GM18867 (cell line): ENCODE data around the gene SCAPER.
"Not testable (repeated sequence)": the region's sequence is repeated elsewhere in the genome, so short reads cannot be mapped to it uniquely, and the experiment has no call there.

ENCODE experiments used
- ATAC-seq: cut with Tn5 transposase; IDR thresholded peaks from one replicate; pipeline ENCODE4 v1.9.1; 2021; ENCODE audit warnings: mild to moderate bottlenecking, moderate library complexity; ENCODE audit not compliant: unreplicated experiment

Gene SCAPER

GRCh38 chr15:76334438-76335306, 570.5 kb downstream of the SCAPER start:
- no peak for ATAC-seq

GRCh38 chr15:76333720-76334437, 571.3 kb downstream of the SCAPER start:
- ATAC-seq, result no peak

- ATAC-seq, result no peak
These were observed 571.8 kb downstream of the SCAPER start for GRCh38 chr15:76333309-76333708.

GRCh38 chr15:76332796-76333195, 572.3 kb downstream of the SCAPER start:
- no peak for ATAC-seq

GRCh38 chr15:76330080-76330680, 575.0 kb downstream of the SCAPER start:
- no peak for ATAC-seq

GRCh38 chr15:76328958-76329357, 576.2 kb downstream of the SCAPER start:
- ATAC-seq, result no peak

- ATAC-seq, result no peak
These were observed 576.9 kb downstream of the SCAPER start for GRCh38 chr15:76328106-76328696.

GRCh38 chr15:76327191-76328105, 577.7 kb downstream of the SCAPER start:
- no peak for ATAC-seq

- no peak for ATAC-seq
These were observed 579.4 kb downstream of the SCAPER start for GRCh38 chr15:76325704-76326103.

GRCh38 chr15:76324066-76324465, 581.1 kb downstream of the SCAPER start:
- no peak for ATAC-seq

GRCh38 chr15:76321602-76322001, 583.5 kb downstream of the SCAPER start:
- ATAC-seq, result no peak

- no peak for ATAC-seq
These were observed 584.0 kb downstream of the SCAPER start for GRCh38 chr15:76321171-76321570.

GRCh38 chr15:76320012-76320411, 585.1 kb downstream of the SCAPER start:
- ATAC-seq, result no peak

GRCh38 chr15:76313731-76314130, 591.4 kb downstream of the SCAPER start:
- no peak for ATAC-seq

- not testable (repeated sequence) for ATAC-seq
These were observed 592.0 kb downstream of the SCAPER start for GRCh38 chr15:76313175-76313567.

GRCh38 chr15:76312540-76313174, 592.5 kb downstream of the SCAPER start:
- ATAC-seq, result no peak

- peak; percentile 95 for ATAC-seq
These were observed 593.8 kb downstream of the SCAPER start, which contains the start of gene ETFA for GRCh38 chr15:76311100-76311953. Gene ETFA, minus strand, starts transcription at chr15:76311469. Its CDS starts 81 bp downstream, at chr15:76311388.

GRCh38 chr15:76310475-76311099, 594.6 kb downstream of the SCAPER start:
- ATAC-seq, result no peak
